Left lung (tissue), 10 donors: ENCODE results near the gene B4GALT4. TPM values are rescaled to one million over a fixed set of nuclear protein-coding genes. Genes with fewer than 3 reads are reported as not detected.

Experiments used
- ATAC-seq: fragments of 200-7000 bp; cut with Tn5 transposase; one replicate; pipeline ENCODE4 v1.9.1; 2020; ENCODE audit warnings: moderate library complexity
- DNase-seq, 4 donors: peaks; one replicate each; pipeline ENCODE4 v3.0.0-alpha.2; 2013 to 2020
- H3K27ac ChIP-seq, 2 donors: fragments of 200-600 bp; sonication (generic) in 1 of 2; one replicate each; pipeline versions ENCODE4 v1.5.0 to v1.8.0; 2020 to 2021
- H3K27me3 ChIP-seq, 2 donors: fragments of 200-600 bp; sonication (generic) in 1 of 2; one replicate each; pipeline versions ENCODE4 v1.5.0 to v1.8.0; 2020 to 2021
- H3K36me3 ChIP-seq, 2 donors: fragments of 200-600 bp; sonication (generic) in 1 of 2; one replicate each; pipeline versions ENCODE4 v1.5.0 to v1.8.0; 2020 to 2021
- H3K4me1 ChIP-seq, 2 donors: fragments of 200-600 bp; one replicate each; pipeline ENCODE4 v1.8.0; 2021
- H3K4me3 ChIP-seq, 2 donors: fragments of 200-600 bp; sonication (generic) in 1 of 2; one replicate each; pipeline versions ENCODE4 v1.5.0 to v1.8.0; 2020 to 2021; ENCODE audit warnings: mild to moderate bottlenecking in 1 of 2
- H3K9me3 ChIP-seq, 2 donors: fragments of 200-600 bp; sonication (generic) in 1 of 2; one replicate each; pipeline versions ENCODE4 v1.5.0 to v1.8.0; 2020 to 2021
- CTCF ChIP-seq, 2 donors: fragments of 200-600 bp; sonication (generic) in 1 of 2; IDR thresholded peaks; one replicate each; pipeline versions ENCODE4 v1.5.0 to v1.8.0; 2021; ENCODE audit warnings: antibody characterized with exemption in 2 of 2
- intact Hi-C, 2 donors: fragments of 100-400 bp; cut with DNase I; formaldehyde crosslinking; loops; one replicate each; pipeline versions ENCODE4 v1.11.2 to v1.14.2; 2022
- polyA plus RNA-seq, 6 donors: library from polyadenylated mRNA; unstranded; fragments of 120-200 nt; gene quantifications; one replicate each; pipeline ENCODE4 v1.2.1, GENCODE V29; 2013; ENCODE audit not compliant: insufficient read length in 6 of 6
- total RNA-seq, 2 donors: library from RNA; stranded (reverse); fragmentation: NEBNext Ultra II Directional; extraction: Animal tissue kit (Norgen Biotek cat#: 25700); gene quantifications; one replicate each; pipeline ENCODE4 v1.2.1, GENCODE V29; 2021
- donor health status: DM: no; HTN: yes; CAD: no.
- donor health status: DM: no; HTN: no; CAD: no.

B4GALT4 gene
- total and polyA plus RNA-seq, 8 donors: 14.9 to 35.4 (median 29.2) TPM

- Histone ChIP-seq H3K4me1 (peaks cover 6 to 57% of the 10 kb centered on the region in 2 donors), H3K27me3 (no peaks in the 10 kb centered on the region), H3K36me3 (peaks cover 0 to 35% of the 10 kb centered on the region in 2 donors), H3K4me3 (no peak overlapping the region), H3K27ac (peak overlapping the region in 1 of 2 donors; percentile 51), H3K9me3 (no peaks in the 10 kb centered on the region)
- no peak for TF ChIP-seq CTCF (IDR thresholded peaks at IDR 0.05)
- DNase-seq (no peak), ATAC-seq (no peak)
- intact Hi-C loops: no loop called here
Observed at GRCh38 chr3:119237299-119237698, 3.4 kb downstream of the B4GALT4 start.

GRCh38 chr3:119236756-119237155 lies 3.9 kb downstream of the B4GALT4 start:
- Histone ChIP-seq H3K9me3 (no peaks in the 10 kb centered on the region), H3K4me1 (peaks cover 6 to 55% of the 10 kb centered on the region in 2 donors), H3K27ac (peak overlapping the region in 1 of 2 donors; percentile 51), H3K4me3 (no peak overlapping the region), H3K27me3 (no peaks in the 10 kb centered on the region), H3K36me3 (peaks cover 0 to 38% of the 10 kb centered on the region in 2 donors)
- DNase-seq (peak in 1 of 4 donors; percentile 64), ATAC-seq (no peak)
- TF ChIP-seq CTCF (IDR thresholded peaks at IDR 0.05): no peak
- intact Hi-C loops: no loop called here

- no peak for TF ChIP-seq CTCF (IDR thresholded peaks at IDR 0.05)
- DNase-seq (no peak), ATAC-seq (no peak)
- no peaks in the 10 kb centered on the region for H3K27me3 ChIP-seq
- no peak overlapping the region for H3K4me3 ChIP-seq
- intact Hi-C loops: no loop called here
- peaks cover 6 to 46% of the 10 kb centered on the region in 2 donors for H3K4me1 ChIP-seq
- no peaks in the 10 kb centered on the region for H3K9me3 ChIP-seq
- no peak overlapping the region for H3K27ac ChIP-seq
- H3K36me3 ChIP-seq: peaks cover 0 to 49% of the 10 kb centered on the region in 2 donors
Observed at GRCh38 chr3:119235151-119235550, 5.5 kb downstream of the B4GALT4 start.

GRCh38 chr3:119234610-119235009 lies 6.1 kb downstream of the B4GALT4 start:
- Histone ChIP-seq H3K27me3 (no peaks in the 10 kb centered on the region), H3K36me3 (peaks cover 0 to 54% of the 10 kb centered on the region in 2 donors), H3K9me3 (no peaks in the 10 kb centered on the region), H3K27ac (no peak overlapping the region), H3K4me1 (peaks cover 6 to 41% of the 10 kb centered on the region in 2 donors), H3K4me3 (no peak overlapping the region)
- DNase-seq (no peak), ATAC-seq (no peak)
- intact Hi-C loops: no loop called here
- TF ChIP-seq CTCF (IDR thresholded peaks at IDR 0.05): no peak

GRCh38 chr3:119230745-119231144 lies 9.9 kb downstream of the B4GALT4 start:
- Histone ChIP-seq H3K36me3 (peaks cover 0 to 82% of the 10 kb centered on the region in 2 donors), H3K9me3 (no peaks in the 10 kb centered on the region), H3K4me3 (no peak overlapping the region), H3K4me1 (peaks cover 0 to 10% of the 10 kb centered on the region in 2 donors), H3K27me3 (no peaks in the 10 kb centered on the region), H3K27ac (no peak overlapping the region)
- ATAC-seq: no peak
- intact Hi-C loops: no loop called here
- TF ChIP-seq CTCF (IDR thresholded peaks at IDR 0.05): no peak
- no peak for DNase-seq
